Measurements from ENCODE around the gene CACNG6.

CACNG6 gene

DNA sequence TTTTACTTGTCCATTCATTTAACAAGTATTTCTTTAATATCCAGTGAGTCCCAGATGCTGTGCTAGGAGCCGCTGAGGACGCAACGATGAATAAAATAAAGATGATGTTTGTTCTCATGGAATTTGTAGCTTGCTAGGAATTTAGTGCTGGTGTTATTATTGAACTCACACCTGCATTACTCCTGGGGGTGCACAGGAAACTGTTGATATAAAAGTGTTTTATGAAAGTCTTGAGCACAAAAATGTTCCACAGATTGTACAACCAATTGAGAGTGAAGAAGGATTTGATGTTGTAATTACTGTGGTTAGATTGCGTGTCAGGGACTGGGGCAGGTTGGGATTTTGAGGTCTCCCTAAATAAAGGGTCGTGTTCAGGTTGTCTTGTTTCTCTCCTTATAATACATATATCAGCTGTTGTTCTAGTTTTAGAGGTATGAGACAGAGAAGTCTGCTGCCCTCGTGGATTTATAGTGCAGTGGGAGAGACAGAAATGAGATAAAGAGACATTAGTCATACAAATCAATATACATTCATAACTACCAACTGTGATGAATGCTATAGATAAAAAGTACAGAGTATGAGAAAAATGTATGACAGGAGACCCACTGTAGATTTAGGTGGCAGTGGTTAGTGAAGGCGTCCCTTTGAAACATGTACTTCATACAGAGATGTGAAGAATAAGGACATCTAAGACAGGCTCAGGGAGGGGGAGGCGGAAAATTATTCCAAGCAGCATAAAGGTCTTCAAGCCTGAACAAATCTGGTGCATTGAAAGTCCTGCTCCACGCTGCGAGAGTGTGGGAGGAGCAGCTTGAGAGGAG, 11.3 kb downstream of the CACNG6 start:
- no peaks in the 10 kb centered on the region for H3K4me1 ChIP-seq (ENCODE audit: insufficient read depth, low read length)
- H4K20me1 ChIP-seq (ENCODE audit: insufficient read depth, low read length) = no peaks in the 10 kb centered on the region
- no peak for DNase-seq
- no peak overlapping the region for H3K9ac ChIP-seq (ENCODE audit: low read depth, low read length)
- no peak overlapping the region for H3K27ac ChIP-seq (ENCODE audit: low read length)
- TF ChIP-seq, protein P1, sequence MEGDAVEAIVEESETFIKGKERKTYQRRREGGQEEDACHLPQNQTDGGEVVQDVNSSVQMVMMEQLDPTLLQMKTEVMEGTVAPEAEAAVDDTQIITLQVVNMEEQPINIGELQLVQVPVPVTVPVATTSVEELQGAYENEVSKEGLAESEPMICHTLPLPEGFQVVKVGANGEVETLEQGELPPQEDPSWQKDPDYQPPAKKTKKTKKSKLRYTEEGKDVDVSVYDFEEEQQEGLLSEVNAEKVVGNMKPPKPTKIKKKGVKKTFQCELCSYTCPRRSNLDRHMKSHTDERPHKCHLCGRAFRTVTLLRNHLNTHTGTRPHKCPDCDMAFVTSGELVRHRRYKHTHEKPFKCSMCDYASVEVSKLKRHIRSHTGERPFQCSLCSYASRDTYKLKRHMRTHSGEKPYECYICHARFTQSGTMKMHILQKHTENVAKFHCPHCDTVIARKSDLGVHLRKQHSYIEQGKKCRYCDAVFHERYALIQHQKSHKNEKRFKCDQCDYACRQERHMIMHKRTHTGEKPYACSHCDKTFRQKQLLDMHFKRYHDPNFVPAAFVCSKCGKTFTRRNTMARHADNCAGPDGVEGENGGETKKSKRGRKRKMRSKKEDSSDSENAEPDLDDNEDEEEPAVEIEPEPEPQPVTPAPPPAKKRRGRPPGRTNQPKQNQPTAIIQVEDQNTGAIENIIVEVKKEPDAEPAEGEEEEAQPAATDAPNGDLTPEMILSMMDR (IDR thresholded peaks at IDR 0.05; ENCODE audit: borderline replicate concordance, extremely low read depth, low read length, poor library complexity, severe bottlenecking) = no peak
- H3K36me3 ChIP-seq (ENCODE audit: insufficient read depth, low read length) = no peaks in the 10 kb centered on the region
- H3K4me3 ChIP-seq (ENCODE audit: low read depth in 1 of 2, low read length in 2 of 2) = no peak overlapping the region
- no peaks in the 10 kb centered on the region for H3K79me2 ChIP-seq (ENCODE audit: insufficient read depth, low read length)
- no peak for ATAC-seq (ENCODE audit: insufficient read depth, low read depth)
- no peaks in the 10 kb centered on the region for H3K9me3 ChIP-seq (ENCODE audit: insufficient read depth, low read length, severe bottlenecking)
- H2AFZ ChIP-seq (ENCODE audit: low read depth, low read length) = no peak overlapping the region
- no peak overlapping the region for H3K4me2 ChIP-seq (ENCODE audit: insufficient read depth, low read length)
- H3K27me3 ChIP-seq (ENCODE audit: insufficient read depth, low read length, poor library complexity) = no peaks in the 10 kb centered on the region

GRCh38 chr19:54009440-54009839, 18.0 kb downstream of the CACNG6 start:
- Histone ChIP-seq H3K27ac (ENCODE audit: low read length) (no peak overlapping the region), H3K9me3 (ENCODE audit: insufficient read depth, low read length, severe bottlenecking) (no peaks in the 10 kb centered on the region), H3K4me3 (ENCODE audit: low read depth in 1 of 2, low read length in 2 of 2) (no peak overlapping the region), H3K79me2 (ENCODE audit: insufficient read depth, low read length) (no peaks in the 10 kb centered on the region), H2AFZ (ENCODE audit: low read depth, low read length) (no peak overlapping the region), H3K4me2 (ENCODE audit: insufficient read depth, low read length) (no peak overlapping the region), H3K4me1 (ENCODE audit: insufficient read depth, low read length) (no peaks in the 10 kb centered on the region), H3K27me3 (ENCODE audit: insufficient read depth, low read length, poor library complexity) (no peaks in the 10 kb centered on the region), H3K36me3 (ENCODE audit: insufficient read depth, low read length) (no peaks in the 10 kb centered on the region), H3K9ac (ENCODE audit: low read depth, low read length) (no peak overlapping the region), H4K20me1 (ENCODE audit: insufficient read depth, low read length) (no peaks in the 10 kb centered on the region)
- ATAC-seq (ENCODE audit: insufficient read depth, low read depth) = no peak
- TF ChIP-seq, protein P1 (IDR thresholded peaks at IDR 0.05; ENCODE audit: borderline replicate concordance, extremely low read depth, low read length, poor library complexity, severe bottlenecking) = no peak
- no peak for DNase-seq

GRCh38 chr19:54010474-54010873, 19.0 kb downstream of the CACNG6 start:
- TF ChIP-seq, protein P1 (IDR thresholded peaks at IDR 0.05; ENCODE audit: borderline replicate concordance, extremely low read depth, low read length, poor library complexity, severe bottlenecking) = no peak
- TF ChIP-seq EZH2 (IDR thresholded peaks at IDR 0.05; ENCODE audit: borderline replicate concordance, low read depth, low read length, severe bottlenecking) = no peak

More at GRCh38 chr19:54010474-54010873, 19.0 kb downstream of the CACNG6 start:
- ATAC-seq (ENCODE audit: insufficient read depth, low read depth) (no peak), DNase-seq (no peak)
- H3K79me2 ChIP-seq (ENCODE audit: insufficient read depth, low read length) = no peaks in the 10 kb centered on the region
- H2AFZ ChIP-seq (ENCODE audit: low read depth, low read length) = no peak overlapping the region
- no peaks in the 10 kb centered on the region for H3K4me1 ChIP-seq (ENCODE audit: insufficient read depth, low read length)
- no peak overlapping the region for H3K4me3 ChIP-seq (ENCODE audit: low read depth in 1 of 2, low read length in 2 of 2)
- no peaks in the 10 kb centered on the region for H4K20me1 ChIP-seq (ENCODE audit: insufficient read depth, low read length)
- no peak overlapping the region for H3K27ac ChIP-seq (ENCODE audit: low read length)
- H3K9ac ChIP-seq (ENCODE audit: low read depth, low read length) = no peak overlapping the region
- H3K4me2 ChIP-seq (ENCODE audit: insufficient read depth, low read length) = no peak overlapping the region
- no peaks in the 10 kb centered on the region for H3K36me3 ChIP-seq (ENCODE audit: insufficient read depth, low read length)
- H3K27me3 ChIP-seq (ENCODE audit: insufficient read depth, low read length, poor library complexity) = no peaks in the 10 kb centered on the region
- no peaks in the 10 kb centered on the region for H3K9me3 ChIP-seq (ENCODE audit: insufficient read depth, low read length, severe bottlenecking)
